ENCODE measurements around the gene S100A11. TPM values are rescaled to one million over a fixed set of nuclear protein-coding genes. Genes with fewer than 3 reads are reported as not detected.

The S100A11 gene
- total and polyA plus RNA-seq, 9 of the 15 experiments (the other 6 are each of a cell fraction or from before 2014, with no cell fraction given), result 131 to 808 (median 235) TPM

GRCh38 chr1:152005360-152005912 is 31.4 kb downstream of the S100A11 start:
- peak; percentile 88 for TF ChIP-seq ZFP36 (IDR thresholded peaks at IDR 0.05; ENCODE audit: low read depth, low read length, partially characterized antibody)
- no peak for TF ChIP-seq ZNF584 (CRISPR knock-in tag; IDR thresholded peaks at IDR 0.05; ENCODE audit: low read depth)
- TF ChIP-seq BCOR (IDR thresholded peaks at IDR 0.05), result no peak
- TF ChIP-seq CTBP1 (IDR thresholded peaks at IDR 0.05; ENCODE audit: borderline replicate concordance), result no peak
- TF ChIP-seq KAT7 (CRISPR knock-in tag; IDR thresholded peaks at IDR 0.05; ENCODE audit: borderline replicate concordance), result no peak
- TF ChIP-seq PHF20 (IDR thresholded peaks at IDR 0.05; ENCODE audit: partially characterized antibody), result no peak
- no peak for TF ChIP-seq CREB5 (CRISPR knock-in tag; IDR thresholded peaks at IDR 0.05)
- no peak for TF ChIP-seq TEAD4 (IDR thresholded peaks at IDR 0.05; ENCODE audit: low read length)
- TF ChIP-seq TEAD4 (CRISPR knock-in tag; IDR thresholded peaks at IDR 0.05; ENCODE audit: borderline replicate concordance), result no peak
- Histone ChIP-seq H3K9ac (ENCODE audit: insufficient read depth in 1 of 2, low read depth in 2 of 2, low read length in 2 of 2) (no peak overlapping the region), H3K9me3 (replicated peaks; ENCODE audit: control insufficient read depth, insufficient read depth, low read depth, low read length) (no peaks in the 10 kb centered on the region), H3K4me3 (no peak overlapping the region), H3K4me1 (replicated peaks in 1 of 2; ENCODE audit: control insufficient read depth in 2 of 2, insufficient read depth in 2 of 2, low read length in 2 of 2) (no peaks in the 10 kb centered on the region), H3K4me2 (ENCODE audit: insufficient read depth, low read length) (no peak overlapping the region), H4K20me1 (replicated peaks; ENCODE audit: control insufficient read depth, insufficient read depth, low read length) (no peaks in the 10 kb centered on the region), H3K27ac (ENCODE audit: extremely low read depth, low read depth, low read length) (no peak overlapping the region), H2AFZ (ENCODE audit: low read depth, low read length) (no peak overlapping the region), H3K79me2 (ENCODE audit: control insufficient read depth, insufficient read depth, low read length) (no peaks in the 10 kb centered on the region), H3K36me3 (ENCODE audit: control insufficient read depth, insufficient read depth, low read length) (no peaks in the 10 kb centered on the region), H3K27me3 (ENCODE audit: control insufficient read depth in 2 of 2, insufficient read depth in 2 of 2, low read length in 2 of 2) (peaks cover 16 to 18% of the 10 kb centered on the region in 2 experiments; a peak in 4 of 5 replicates), H3K9me1 (ENCODE audit: control insufficient read depth, insufficient read depth, low read length) (no peaks in the 10 kb centered on the region)
- intact Hi-C loops (cut with micrococcal nuclease) (no loop called here), in situ Hi-C loops (cut with MboI) (no loop called here)
- POLR2A ChIA-PET, result no interaction called here
- CTCF ChIA-PET (ENCODE audit: low intra/inter-chr PET ratio), result no interaction called here
- ATAC-seq (no peak), DNase-seq (ENCODE audit: extremely low read depth in 1 of 4, low spot score in 3 of 4) (no peak), FAIRE-seq (no peak)
- 1% methylated on average over 4 of the region's 4 CpGs for WGBS (ENCODE audit: insufficient coverage, low coverage, missing lambda C conversion rate)
- BruUV-seq (replicated peaks), result no TSS peak
